ENCODE data around the gene PRR35.

The PRR35 gene

DNA sequence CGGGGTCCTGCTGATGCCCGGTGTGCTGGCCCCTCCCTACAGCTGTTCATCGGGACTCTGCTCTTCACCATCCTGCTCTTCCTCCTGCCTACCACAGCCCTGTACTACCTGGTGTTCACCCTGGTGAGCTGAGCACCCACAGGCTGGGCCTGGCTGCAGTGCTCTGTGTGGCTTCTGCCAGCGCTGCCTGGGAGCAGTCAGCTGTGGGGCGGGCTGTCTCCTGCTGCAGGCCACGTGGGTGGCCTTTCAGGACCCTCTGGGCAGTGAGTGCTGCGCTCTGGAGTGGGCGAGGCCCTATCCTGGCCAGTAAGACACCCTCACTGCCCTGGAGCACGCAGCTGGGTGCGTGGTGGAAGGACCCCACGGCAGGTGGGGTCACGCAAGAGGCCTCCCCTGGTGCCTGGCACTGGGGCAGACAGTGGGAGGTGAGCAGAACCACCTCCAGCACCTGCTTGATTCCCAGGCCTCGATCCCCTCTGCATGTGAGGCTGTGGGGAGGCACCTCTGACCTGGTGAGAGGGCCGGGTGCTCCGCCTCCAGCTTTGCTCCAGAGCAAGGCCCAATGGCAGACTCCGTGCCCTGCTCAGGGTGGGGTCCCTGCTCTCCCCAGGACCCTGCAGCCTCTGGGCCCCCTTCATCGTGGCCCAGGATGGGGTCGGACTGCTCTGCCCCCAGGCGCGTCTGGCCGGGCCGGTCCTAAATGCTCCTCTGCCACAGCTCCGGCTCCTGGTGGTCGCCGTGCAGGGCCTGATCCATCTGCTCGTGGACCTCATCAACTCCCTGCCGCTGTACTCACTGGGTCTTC is 20.1 kb downstream of the PRR35 start:
- no peak for DNase-seq (ENCODE audit: low read depth)

DNA sequence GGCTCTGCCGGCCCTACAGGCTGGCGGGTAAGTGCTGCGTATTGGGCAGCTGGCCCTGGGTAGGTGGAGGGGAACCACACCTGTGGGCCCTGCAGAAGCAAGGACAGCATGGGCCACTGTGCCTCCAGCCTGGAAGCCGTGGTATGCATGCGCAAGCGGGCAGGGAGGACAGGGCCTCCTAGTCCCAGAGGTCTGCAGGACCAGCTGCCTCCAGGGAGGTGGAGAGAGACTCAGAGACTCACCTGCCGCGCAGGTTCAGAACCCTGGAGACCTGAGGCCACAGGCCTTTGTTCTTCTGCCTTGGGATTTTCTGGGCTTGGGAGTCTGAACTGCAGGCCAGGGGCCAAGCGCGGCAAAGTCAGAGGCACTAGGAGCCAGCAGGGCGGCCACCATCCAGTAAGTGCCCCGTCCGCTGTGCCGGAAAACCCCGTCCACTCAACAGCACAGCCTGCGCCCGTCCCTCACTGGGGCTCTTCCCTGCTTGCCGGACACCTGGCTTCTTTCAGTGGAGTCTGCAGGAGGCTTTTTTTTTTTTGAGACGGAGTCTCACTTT is 20.8 kb downstream of the PRR35 start:
- DNase-seq (ENCODE audit: low read depth): no peak

GRCh38 chr16:582218-582613 is 22.0 kb downstream of the PRR35 start:
- no peak for DNase-seq (ENCODE audit: low read depth)

GRCh38 chr16:582614-583331 is 22.6 kb downstream of the PRR35 start:
- no peak for DNase-seq (ENCODE audit: low read depth)

GRCh38 chr16:583470-583814 is 23.2 kb downstream of the PRR35 start:
- no peak for DNase-seq (ENCODE audit: low read depth)

GRCh38 chr16:583815-584591 is 23.8 kb downstream of the PRR35 start:
- no peak for DNase-seq (ENCODE audit: low read depth)

- DNase-seq (ENCODE audit: low read depth): no peak
Measured at GRCh38 chr16:585351-585750, 25.2 kb downstream of the PRR35 start.

- peak; percentile 31 for DNase-seq (ENCODE audit: low read depth)
Measured at GRCh38 chr16:586047-586644, 26.0 kb downstream of the PRR35 start.

- DNase-seq (ENCODE audit: low read depth): peak; percentile 19
Measured at GRCh38 chr16:586645-587590, 26.7 kb downstream of the PRR35 start.

DNA sequence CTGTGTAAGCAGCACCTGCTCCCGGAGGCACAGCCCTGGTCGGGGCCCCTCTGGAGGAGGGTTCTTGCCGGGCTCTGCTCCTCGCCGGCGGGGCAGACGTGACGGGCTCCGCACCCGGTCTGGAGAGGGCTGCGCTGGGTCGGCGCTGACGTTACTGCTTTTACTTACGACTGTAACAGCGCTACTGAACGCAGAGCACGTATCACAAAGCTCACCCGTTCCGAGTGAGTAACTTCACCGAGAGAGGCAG is 28.4 kb downstream of the PRR35 start:
- DNase-seq (ENCODE audit: low read depth): peak; percentile 74

DNA sequence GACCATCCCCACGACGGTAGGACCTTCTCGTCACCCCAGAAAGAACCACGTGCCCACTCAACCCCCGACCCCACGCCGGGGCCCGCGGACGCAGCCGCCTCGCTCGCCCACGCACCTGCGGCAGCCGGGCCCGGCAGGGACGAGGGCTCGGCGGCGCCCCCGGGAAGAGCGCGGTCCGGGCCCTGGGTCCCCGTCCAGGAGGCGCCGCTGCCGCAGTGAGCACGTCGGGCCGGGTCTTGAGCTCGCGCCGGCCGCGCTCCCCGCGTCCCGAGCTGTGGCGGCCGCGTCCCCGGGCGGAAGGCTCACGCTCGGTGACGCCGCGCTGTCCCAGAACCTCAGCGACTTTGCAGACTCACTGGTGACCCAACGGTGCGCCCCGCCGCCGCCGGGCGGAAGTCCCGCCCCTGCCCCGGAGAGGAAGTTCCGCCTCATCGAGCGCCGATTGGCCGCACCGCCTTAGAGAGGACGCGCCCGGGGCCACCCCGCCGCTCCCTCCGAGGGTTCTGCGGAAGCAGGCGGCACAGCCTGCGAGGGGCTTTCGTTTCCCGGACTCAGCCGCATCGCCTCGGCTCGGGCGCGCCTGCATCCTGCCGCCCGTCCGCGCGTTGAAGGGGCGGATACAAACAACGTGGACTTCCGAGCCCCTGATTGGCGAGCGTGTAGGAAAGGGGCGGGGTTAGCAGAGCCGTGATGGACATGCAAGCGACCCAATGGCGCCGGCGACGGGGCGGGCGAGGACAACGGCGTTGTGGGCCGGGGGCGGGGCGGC is 28.9 kb downstream of the PRR35 start:
- DNase-seq (ENCODE audit: low read depth): peak; percentile 93

- peak; percentile 98 for DNase-seq (ENCODE audit: low read depth)
Measured at GRCh38 chr16:589658-590187, 29.5 kb downstream of the PRR35 start, which contains the start of gene RAB40C. TSS of gene RAB40C (plus strand) at chr16:590066. CDS start at chr16:590292, 226 bp downstream.

GRCh38 chr16:590188-590814 is 30.1 kb downstream of the PRR35 start:
- DNase-seq (ENCODE audit: low read depth): peak; percentile 55

GRCh38 chr16:590815-591200 is 30.6 kb downstream of the PRR35 start:
- no peak for DNase-seq (ENCODE audit: low read depth)

DNA sequence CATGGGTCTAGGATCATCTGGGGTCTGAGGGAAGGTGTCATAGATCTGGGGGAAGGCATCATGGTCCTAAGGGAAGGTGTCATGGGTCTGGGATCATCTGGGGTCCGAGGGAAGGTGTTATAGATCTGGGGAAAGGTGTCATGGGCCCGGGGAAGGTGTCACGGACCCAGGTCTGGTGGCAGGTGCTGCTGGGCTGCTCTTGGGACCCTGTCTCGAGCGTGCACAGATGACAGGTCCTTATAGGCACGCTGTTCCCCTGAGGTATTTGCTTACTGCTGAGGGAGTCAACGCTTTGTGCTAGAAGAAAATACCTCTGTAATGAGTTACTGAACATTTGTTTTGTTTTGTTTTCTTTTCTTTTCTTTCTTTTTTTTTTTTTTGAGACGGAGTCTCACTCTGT is 31.0 kb downstream of the PRR35 start:
- DNase-seq (ENCODE audit: low read depth): peak; percentile 24

DNA sequence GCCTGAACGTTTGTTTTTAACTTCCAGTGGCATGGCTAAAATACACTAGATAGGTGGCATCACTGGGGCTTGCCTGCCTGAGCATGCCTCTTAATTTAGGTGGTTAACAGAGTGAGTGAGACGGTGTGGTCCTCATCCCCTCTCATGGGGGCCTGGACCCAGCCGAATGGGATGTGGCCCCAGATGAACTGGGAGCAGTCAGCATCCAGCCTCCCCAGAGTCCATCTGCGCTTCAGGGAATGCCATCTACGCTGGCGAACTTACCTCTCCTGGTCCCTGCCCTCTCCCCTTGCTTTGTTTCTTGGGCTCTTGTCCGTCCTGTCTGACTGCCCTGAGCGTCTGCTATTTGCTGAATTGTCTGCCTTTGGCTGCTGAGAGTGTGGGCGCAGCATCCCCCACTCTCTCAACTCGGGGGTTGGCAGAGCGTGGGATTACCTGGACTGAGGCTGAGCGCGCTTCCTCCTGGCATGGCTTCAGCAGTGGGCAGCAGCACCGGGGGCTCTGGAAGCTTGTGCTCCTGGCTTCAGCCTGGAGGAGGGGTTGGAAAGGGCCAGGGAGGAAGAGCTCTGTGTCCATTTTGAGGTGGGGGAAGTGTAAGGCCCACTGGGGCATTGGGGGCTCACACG is 31.8 kb downstream of the PRR35 start:
- DNase-seq (ENCODE audit: low read depth): no peak

DNA sequence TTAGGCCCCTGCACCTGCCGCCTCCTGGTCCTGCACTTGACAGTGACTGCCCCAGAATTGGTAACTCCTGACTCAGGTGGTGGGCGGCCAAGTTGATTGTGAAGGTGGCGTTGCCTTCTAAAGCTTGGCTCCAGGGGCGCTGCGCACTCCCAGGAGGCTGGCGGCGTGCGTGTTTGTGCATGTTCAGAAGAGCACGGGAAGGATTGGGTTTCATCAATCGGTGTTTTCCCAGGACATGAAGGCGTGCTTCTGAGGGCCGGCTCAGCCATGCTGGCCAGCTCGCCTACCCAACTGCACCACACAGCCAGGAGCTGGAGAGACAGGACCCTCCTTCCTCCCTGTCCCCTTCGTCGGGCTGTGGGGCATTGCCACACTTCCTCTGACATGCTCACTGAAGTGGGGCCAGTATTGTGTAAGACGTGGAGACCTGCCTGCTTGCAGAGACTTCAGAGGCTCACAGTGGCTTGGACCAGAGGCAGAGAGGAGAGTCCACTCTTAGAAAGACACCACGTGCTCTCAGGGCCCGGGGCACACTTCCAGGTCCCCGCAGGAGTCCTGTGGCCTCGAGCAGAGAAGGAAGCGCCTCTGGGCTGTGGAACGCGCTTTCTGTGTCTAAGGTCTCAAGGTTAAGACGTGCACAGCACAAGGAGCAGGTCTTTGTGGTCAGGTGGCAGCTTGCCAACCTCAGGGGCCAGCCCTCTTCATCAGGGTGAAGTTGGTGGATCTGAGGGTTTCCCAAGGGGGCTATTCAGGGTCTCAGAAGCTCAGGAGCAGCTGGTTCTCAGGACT is 32.5 kb downstream of the PRR35 start:
- DNase-seq (ENCODE audit: low read depth): no peak

GRCh38 chr16:593406-593805 is 33.2 kb downstream of the PRR35 start:
- no peak for DNase-seq (ENCODE audit: low read depth)

All from EH (cell line).